ENCODE measurements around the gene GPR50. TPM values are rescaled to one million over a fixed set of nuclear protein-coding genes. Genes with fewer than 3 reads are reported as not detected.

The GPR50 gene
- total and polyA plus RNA-seq, 2 experiments from 2014 or later = 0.39 TPM; not detected in 1

- Histone ChIP-seq H4K20me1 (ENCODE audit: insufficient read depth, poor library complexity, severe bottlenecking) (no peaks in the 10 kb centered on the region), H3K4me1 (ENCODE audit: insufficient read depth) (no peaks in the 10 kb centered on the region), H3K9me2 (replicated peaks; ENCODE audit: insufficient read depth) (no peaks in the 10 kb centered on the region), H3K9me3 (ENCODE audit: low read depth) (no peaks in the 10 kb centered on the region), H3K79me2 (no peaks in the 10 kb centered on the region), H2AFZ (no peak overlapping the region), H3K27me3 (peaks cover 22% of the 10 kb centered on the region), H3K27ac (no peak overlapping the region), H3K4me2 (no peak overlapping the region), H3K4me3 (no peak overlapping the region), H3K36me3 (replicated peaks; ENCODE audit: insufficient read depth, low read depth) (no peaks in the 10 kb centered on the region)
- 76% methylated on average over 1 of the region's 1 CpG for WGBS (ENCODE audit: low lambda C conversion rate, missing lambda C conversion rate)
- no peak for DNase-seq (ENCODE audit: low spot score)
- TF ChIP-seq CTCF (IDR thresholded peaks at IDR 0.05; ENCODE audit: poor library complexity) = no peak
- TF ChIP-seq EZH2 (IDR thresholded peaks at IDR 0.05; ENCODE audit: borderline replicate concordance) = no peak
- TF ChIP-seq EZH2phosphoT487 (IDR thresholded peaks at IDR 0.05; ENCODE audit: low read depth, severe bottlenecking, unreplicated experiment) = no peak
Observed at GRCh38 chrX:151169783-151170182, 6.6 kb upstream of the GPR50 start.

GRCh38 chrX:151174581-151175282 lies 1.7 kb upstream of the GPR50 start:
- H3K4me2 ChIP-seq = peak overlapping the region; percentile 25
- 46% methylated on average over 37 of the region's 37 CpGs for WGBS (ENCODE audit: low lambda C conversion rate, missing lambda C conversion rate)

GRCh38 chrX:151175283-151176062 lies 911 bp upstream of the GPR50 start:
- WGBS (ENCODE audit: low lambda C conversion rate, missing lambda C conversion rate) = 41% methylated on average over 52 of the region's 54 CpGs
- Histone ChIP-seq H3K4me2 (peak overlapping the region; percentile 25), H3K9me2 (replicated peaks; ENCODE audit: insufficient read depth) (no peaks in the 10 kb centered on the region), H4K20me1 (ENCODE audit: insufficient read depth, poor library complexity, severe bottlenecking) (no peaks in the 10 kb centered on the region), H3K36me3 (replicated peaks; ENCODE audit: insufficient read depth, low read depth) (no peaks in the 10 kb centered on the region), H3K79me2 (no peaks in the 10 kb centered on the region), H3K27ac (no peak overlapping the region), H3K27me3 (peaks cover 70% of the 10 kb centered on the region), H3K4me3 (no peak overlapping the region), H2AFZ (no peak overlapping the region), H3K4me1 (ENCODE audit: insufficient read depth) (no peaks in the 10 kb centered on the region), H3K9me3 (ENCODE audit: low read depth) (no peaks in the 10 kb centered on the region)
- no peak for DNase-seq (ENCODE audit: low spot score)
- TF ChIP-seq EZH2phosphoT487 (IDR thresholded peaks at IDR 0.05; ENCODE audit: low read depth, severe bottlenecking, unreplicated experiment) = no peak
- TF ChIP-seq EZH2 (IDR thresholded peaks at IDR 0.05; ENCODE audit: borderline replicate concordance) = peak; percentile 60

More at GRCh38 chrX:151174581-151175282, 1.7 kb upstream of the GPR50 start:
- H3K79me2 ChIP-seq = no peaks in the 10 kb centered on the region
- H3K9me2 ChIP-seq (replicated peaks; ENCODE audit: insufficient read depth) = no peaks in the 10 kb centered on the region
- H3K27ac ChIP-seq = no peak overlapping the region
- no peaks in the 10 kb centered on the region for H3K36me3 ChIP-seq (replicated peaks; ENCODE audit: insufficient read depth, low read depth)
- H3K4me3 ChIP-seq = no peak overlapping the region
- no peak for DNase-seq (ENCODE audit: low spot score)
- no peaks in the 10 kb centered on the region for H3K9me3 ChIP-seq (ENCODE audit: low read depth)
- TF ChIP-seq EZH2 (IDR thresholded peaks at IDR 0.05; ENCODE audit: borderline replicate concordance) (peak; percentile 30), EZH2phosphoT487 (IDR thresholded peaks at IDR 0.05; ENCODE audit: low read depth, severe bottlenecking, unreplicated experiment) (no peak)
- H2AFZ ChIP-seq = no peak overlapping the region
- H3K4me1 ChIP-seq (ENCODE audit: insufficient read depth) = no peaks in the 10 kb centered on the region
- H4K20me1 ChIP-seq (ENCODE audit: insufficient read depth, poor library complexity, severe bottlenecking) = no peaks in the 10 kb centered on the region
- peaks cover 63% of the 10 kb centered on the region for H3K27me3 ChIP-seq

GRCh38 chrX:151177141-151178027 lies 1.0 kb downstream of the GPR50 start:
- Histone ChIP-seq H3K27ac (no peak overlapping the region), H2AFZ (no peak overlapping the region), H4K20me1 (ENCODE audit: insufficient read depth, poor library complexity, severe bottlenecking) (no peaks in the 10 kb centered on the region), H3K4me3 (no peak overlapping the region), H3K9me3 (ENCODE audit: low read depth) (no peaks in the 10 kb centered on the region), H3K4me2 (peak overlapping the region; percentile 80), H3K9me2 (replicated peaks; ENCODE audit: insufficient read depth) (no peaks in the 10 kb centered on the region), H3K4me1 (ENCODE audit: insufficient read depth) (no peaks in the 10 kb centered on the region), H3K27me3 (peaks cover 79% of the 10 kb centered on the region), H3K79me2 (no peaks in the 10 kb centered on the region), H3K36me3 (replicated peaks; ENCODE audit: insufficient read depth, low read depth) (no peaks in the 10 kb centered on the region)
- WGBS (ENCODE audit: low lambda C conversion rate, missing lambda C conversion rate) = 35% methylated on average over 51 of the region's 96 CpGs
- no peak for TF ChIP-seq CTCF (IDR thresholded peaks at IDR 0.05; ENCODE audit: poor library complexity)
- TF ChIP-seq EZH2 (IDR thresholded peaks at IDR 0.05; ENCODE audit: borderline replicate concordance) = peak; percentile 95
- peak; percentile 18 for DNase-seq (ENCODE audit: low spot score)

Measured in hepatocyte (in vitro differentiated cells).